GM23338 (cell line): ENCODE measurements around the gene NUP205. TPM values are rescaled to one million over a fixed set of nuclear protein-coding genes. Genes with fewer than 3 reads are reported as not detected.

Experiments used
- ATAC-seq: fragments of 200-7000 bp; cut with Tn5 transposase; 3 replicates; pipeline ENCODE4 v1.9.1; 2020
- DNase-seq: peaks from one replicate; pipeline ENCODE4 v3.0.0-alpha.2; 2015; ENCODE audit warnings: low spot score
- H2AFZ ChIP-seq: fragments of 200-600 bp; sonication (generic); 2 replicates; pipeline ENCODE4 v1.8.0; 2016; ENCODE audit warnings: antibody characterized with exemption, mild to moderate bottlenecking, moderate library complexity
- H3F3A ChIP-seq: fragments of 200-600 bp; sonication (generic); replicated peaks from 2 replicates; pipeline ENCODE4 v1.8.0; 2017; ENCODE audit warnings: antibody characterized with exemption, mixed run types, low read depth
- H3K27ac ChIP-seq: fragments of 200-600 bp; sonication (generic); 2 replicates; pipeline ENCODE4 v1.6.1; 2016; ENCODE audit warnings: low read depth
- H3K27me3 ChIP-seq: fragments of 200-600 bp; sonication (generic); 2 replicates; pipeline ENCODE4 v1.8.0; 2016; ENCODE audit warnings: mild to moderate bottlenecking, mixed run types, moderate library complexity; ENCODE audit not compliant: insufficient read depth
- H3K36me3 ChIP-seq: fragments of 200-600 bp; sonication (generic); 2 replicates; pipeline ENCODE4 v1.8.0; 2016; ENCODE audit warnings: mild to moderate bottlenecking; ENCODE audit not compliant: insufficient read depth
- H3K4me1 ChIP-seq: fragments of 200-600 bp; sonication (generic); 2 replicates; pipeline ENCODE4 v1.8.0; 2016; ENCODE audit warnings: mild to moderate bottlenecking, moderate library complexity; ENCODE audit not compliant: insufficient read depth
- H3K4me2 ChIP-seq: fragments of 200-600 bp; sonication (generic); 2 replicates; pipeline ENCODE4 v1.7.1; 2017; ENCODE audit warnings: mixed run types
- H3K4me3 ChIP-seq: fragments of 200-600 bp; sonication (generic); 2 replicates; pipeline ENCODE4 v1.6.1; 2016; ENCODE audit warnings: mixed run types
- H3K79me2 ChIP-seq: fragments of 200-600 bp; sonication (generic); replicated peaks from 2 replicates; pipeline ENCODE4 v1.8.0; 2017; ENCODE audit warnings: mild to moderate bottlenecking; ENCODE audit not compliant: insufficient read depth
- H3K9me2 ChIP-seq: fragments of 200-600 bp; sonication (generic); 2 replicates; pipeline ENCODE4 v1.8.0; 2017; ENCODE audit not compliant: insufficient read depth
- H4K20me1 ChIP-seq: fragments of 200-600 bp; sonication (generic); replicated peaks from 2 replicates; pipeline ENCODE4 v1.8.0; 2017; ENCODE audit warnings: mild to moderate bottlenecking; ENCODE audit not compliant: insufficient read depth
- H3K27ac Mint-ChIP-seq: 2 replicates; pipeline ENCODE4 v1.8.0; 2020; ENCODE audit warnings: inconsistent platforms, mild to moderate bottlenecking, moderate library complexity, mixed read lengths
- H3K27me3 Mint-ChIP-seq: 3 replicates; pipeline ENCODE4 v1.8.0; 2022; ENCODE audit warnings: low read depth, mild to moderate bottlenecking, moderate library complexity, mixed read lengths, inconsistent platforms; ENCODE audit not compliant: insufficient read depth, poor library complexity
- H3K36me3 Mint-ChIP-seq: 3 replicates; pipeline ENCODE4 v1.8.0; 2021; ENCODE audit warnings: low read depth, mild to moderate bottlenecking, inconsistent platforms, moderate library complexity, mixed read lengths
- H3K4me1 Mint-ChIP-seq: 3 replicates; pipeline ENCODE4 v1.8.0; 2020; ENCODE audit warnings: mild to moderate bottlenecking, inconsistent platforms, mixed read lengths
- H3K4me3 Mint-ChIP-seq: 3 replicates; pipeline ENCODE4 v1.8.0; 2021; ENCODE audit warnings: moderate library complexity, mild to moderate bottlenecking, inconsistent platforms, mixed read lengths
- H3K9me3 Mint-ChIP-seq: 3 replicates; pipeline ENCODE4 v1.8.0; 2020; ENCODE audit warnings: moderate library complexity, mild to moderate bottlenecking, inconsistent platforms, mixed read lengths
- CTCF ChIP-seq, 2 experiments: fragments of 200-600 bp in 1 of 2; sonication (generic) in 1 of 2; conservative IDR thresholded peaks; 2 replicates each; pipeline versions ENCODE4 v1.5.1 to v1.6.1; 2016 to 2017; ENCODE audit warnings: antibody characterized with exemption in 2 of 2, low read depth in 2 of 2, mild to moderate bottlenecking in 2 of 2, moderate library complexity in 1 of 2
- EZH2 ChIP-seq: fragments of 200-600 bp; sonication (generic); IDR thresholded peaks from one replicate; pipeline ENCODE4 v1.8.0; 2017; ENCODE audit warnings: antibody characterized with exemption, mild to moderate bottlenecking, low read depth; ENCODE audit not compliant: unreplicated experiment
- EZH2phosphoT487 ChIP-seq: fragments of 200-600 bp; sonication (generic); IDR thresholded peaks from one replicate; pipeline ENCODE4 v1.8.1; 2018; ENCODE audit warnings: antibody characterized with exemption; ENCODE audit not compliant: unreplicated experiment
- JUNB ChIP-seq: IDR thresholded peaks from one replicate; pipeline ENCODE4 v1.6.1; 2016; ENCODE audit warnings: antibody characterized with exemption; ENCODE audit not compliant: unreplicated experiment
- POLR2AphosphoS5 ChIP-seq: IDR thresholded peaks from 2 replicates; pipeline ENCODE4 v1.6.1; 2016; ENCODE audit warnings: antibody characterized with exemption, low read depth
- REST ChIP-seq: IDR thresholded peaks from one replicate; pipeline ENCODE4 v1.6.1; 2018; ENCODE audit warnings: antibody characterized with exemption; ENCODE audit not compliant: unreplicated experiment
- ZNF331 ChIP-seq: fragments of 250-450 bp; sonication (Bioruptor Pico); IDR thresholded peaks from 2 replicates; pipeline ENCODE4 v1.5.0; 2020; ENCODE audit warnings: low read depth, mild to moderate bottlenecking, moderate library complexity
- polyA plus RNA-seq: library from polyadenylated mRNA; unstranded; fragments of >200 nt; fragmentation: Nextera tagmentation; extraction: Ambion mirVana; gene quantifications from 2 replicates; pipeline ENCODE4 v1.2.1, GENCODE V29; 2016
- total RNA-seq: library from RNA; depleted of rRNA; stranded (reverse); fragments of >200 nt; shearing (Covaris generic); gene quantifications from 2 replicates; pipeline ENCODE4 v1.2.3, GENCODE V29; 2014

NUP205 gene
- total and polyA plus RNA-seq, 2 experiments from 2014 or later = 150 to 212 TPM

GRCh38 chr7:135647755-135648154, 90.0 kb downstream of the NUP205 start:
- peaks cover 47% of the 10 kb centered on the region for H3K36me3 ChIP-seq
- peaks cover 9% of the 10 kb centered on the region; the same call in 1 of the 2 replicates for H3F3A ChIP-seq
- Mint-ChIP-seq H3K27me3 (peaks cover 2% of the 10 kb centered on the region), H3K36me3 (peaks cover 74% of the 10 kb centered on the region), H3K9me3 (no peaks in the 10 kb centered on the region), H3K4me3 (no peak overlapping the region), H3K4me1 (peaks cover 4% of the 10 kb centered on the region; the same call in 2 of the 3 replicates), H3K27ac (peak overlapping the region; percentile 77; the same call in 1 of the 2 replicates)
- peaks cover 7% of the 10 kb centered on the region; the same call in 1 of the 2 replicates for H4K20me1 ChIP-seq
- no peak overlapping the region for H2AFZ ChIP-seq
- ATAC-seq = no peak
- DNase-seq = no peak
- no peaks in the 10 kb centered on the region for H3K27me3 ChIP-seq
- 0 out of 2 replicates have a peak overlapping the region, but pooled peaks have one; percentile 8 for H3K27ac ChIP-seq
- no peaks in the 10 kb centered on the region for H3K79me2 ChIP-seq
- no peaks in the 10 kb centered on the region for H3K4me1 ChIP-seq
- TF ChIP-seq CTCF (conservative IDR thresholded peaks at IDR 0.05; ENCODE audit: low read depth in 2 of 2) = no peak
- TF ChIP-seq JUNB = no peak
- TF ChIP-seq ZNF331 (CRISPR knock-in tag) = no peak
- no peaks in the 10 kb centered on the region for H3K9me2 ChIP-seq
- H3K4me3 ChIP-seq = no peak overlapping the region
- H3K4me2 ChIP-seq = no peak overlapping the region

GRCh38 chr7:135648235-135648634, 90.5 kb downstream of the NUP205 start:
- Histone ChIP-seq H3K4me3 (no peak overlapping the region), H3K27ac (0 out of 2 replicates have a peak overlapping the region, but pooled peaks have one; percentile 8), H3K9me2 (no peaks in the 10 kb centered on the region), H3K4me1 (no peaks in the 10 kb centered on the region), H4K20me1 (peaks cover 7% of the 10 kb centered on the region; the same call in 1 of the 2 replicates), H3K36me3 (peaks cover 43% of the 10 kb centered on the region), H3K79me2 (no peaks in the 10 kb centered on the region), H3F3A (peaks cover 9% of the 10 kb centered on the region; the same call in 1 of the 2 replicates), H3K4me2 (no peak overlapping the region), H3K27me3 (no peaks in the 10 kb centered on the region), H2AFZ (no peak overlapping the region)
- H3K27ac Mint-ChIP-seq = peak overlapping the region; percentile 77; the same call in 1 of the 2 replicates
- no peak for DNase-seq
- ATAC-seq = no peak
- no peak overlapping the region for H3K4me3 Mint-ChIP-seq
- peaks cover 2% of the 10 kb centered on the region for H3K27me3 Mint-ChIP-seq
- H3K36me3 Mint-ChIP-seq = peaks cover 70% of the 10 kb centered on the region
- peaks cover 8% of the 10 kb centered on the region for H3K4me1 Mint-ChIP-seq
- H3K9me3 Mint-ChIP-seq = no peaks in the 10 kb centered on the region
- TF ChIP-seq REST = no peak
- no peak for TF ChIP-seq CTCF (conservative IDR thresholded peaks at IDR 0.05; ENCODE audit: low read depth in 2 of 2)
- TF ChIP-seq EZH2 = no peak
- no peak for TF ChIP-seq POLR2AphosphoS5
- TF ChIP-seq EZH2phosphoT487 = no peak
